Embryonic facial prominence (tissue), 1 donor: ENCODE data around the gene SLC10A2.
"Not testable (repeated sequence)": the region's sequence is repeated elsewhere in the genome, so short reads cannot be mapped to it uniquely, and the experiment has no call there.

Source experiments
- DNase-seq: peaks from one replicate; pipeline ENCODE4 v3.0.0-alpha.2; 2016; ENCODE audit errors: extremely low spot score

Gene SLC10A2

GRCh38 chr13:103066079-103066780 lies at the start of gene SLC10A2:
Gene SLC10A2, minus strand, starts transcription at chr13:103066417. Its CDS starts 168 bp downstream, at chr13:103066249.
- no peak for DNase-seq

GRCh38 chr13:103107580-103107979 lies 41.4 kb upstream of the SLC10A2 start:
- DNase-seq, result no peak

GRCh38 chr13:103104340-103104739 lies 38.1 kb upstream of the SLC10A2 start:
- DNase-seq, result no peak

GRCh38 chr13:103103456-103103855 lies 37.2 kb upstream of the SLC10A2 start:
- DNase-seq, result not testable (repeated sequence)

- DNase-seq, result no peak
These were observed 36.3 kb upstream of the SLC10A2 start for GRCh38 chr13:103102482-103102881.

- no peak for DNase-seq
These were observed 35.7 kb upstream of the SLC10A2 start for GRCh38 chr13:103101901-103102300.

- DNase-seq, result no peak
These were observed 35.3 kb upstream of the SLC10A2 start for GRCh38 chr13:103101500-103101899.

- no peak for DNase-seq
These were observed 34.6 kb upstream of the SLC10A2 start for GRCh38 chr13:103100830-103101229.

- no peak for DNase-seq
These were observed 33.6 kb upstream of the SLC10A2 start for GRCh38 chr13:103099722-103100293.

- no peak for DNase-seq
These were observed 32.3 kb upstream of the SLC10A2 start for GRCh38 chr13:103098535-103098934.

- no peak for DNase-seq
These were observed 31.2 kb upstream of the SLC10A2 start for GRCh38 chr13:103097366-103097928.

GRCh38 chr13:103093649-103094048 lies 27.4 kb upstream of the SLC10A2 start:
- DNase-seq, result not testable (repeated sequence)

- no peak for DNase-seq
These were observed 21.1 kb upstream of the SLC10A2 start for GRCh38 chr13:103087275-103087674.

- DNase-seq, result no peak
These were observed 15.2 kb upstream of the SLC10A2 start for GRCh38 chr13:103081435-103081834.

GRCh38 chr13:103078158-103078557 lies 11.9 kb upstream of the SLC10A2 start:
- DNase-seq, result no peak

GRCh38 chr13:103068836-103069235 lies 2.6 kb upstream of the SLC10A2 start:
- no peak for DNase-seq

GRCh38 chr13:103067751-103068555 lies 1.7 kb upstream of the SLC10A2 start:
- DNase-seq, result no peak

- no peak for DNase-seq
These were observed 646 bp upstream of the SLC10A2 start for GRCh38 chr13:103066781-103067345.

- no peak for DNase-seq
These were observed 2.8 kb downstream of the SLC10A2 start for GRCh38 chr13:103063376-103063775.

GRCh38 chr13:103062079-103062478 lies 4.1 kb downstream of the SLC10A2 start:
- DNase-seq, result no peak

- no peak for DNase-seq
These were observed 10.2 kb downstream of the SLC10A2 start for GRCh38 chr13:103056008-103056407.

GRCh38 chr13:103055166-103055565 lies 11.1 kb downstream of the SLC10A2 start:
- no peak for DNase-seq
